ENCODE data around the gene ZSCAN30. TPM values are rescaled to one million over a fixed set of nuclear protein-coding genes. Genes with fewer than 3 reads are reported as not detected.

The ZSCAN30 gene
- total and polyA plus RNA-seq, 9 of the 15 experiments (the other 6 are each of a cell fraction or from before 2014, with no cell fraction given), result 4.6 to 13.6 (median 10.8) TPM

- TF ChIP-seq REST (IDR thresholded peaks at IDR 0.05; ENCODE audit: borderline replicate concordance) (peak; percentile 4; the same call in 1 of the 2 replicates), REST (CRISPR knock-in tag; IDR thresholded peaks at IDR 0.05; ENCODE audit: low read depth) (no peak), PHTF2 (CRISPR knock-in tag; IDR thresholded peaks at IDR 0.05) (no peak), USF2 (CRISPR knock-in tag; IDR thresholded peaks at IDR 0.05) (0 out of 2 replicates have a peak, but pooled peaks have one; percentile 37)
- TF ChIP-seq, protein P1, sequence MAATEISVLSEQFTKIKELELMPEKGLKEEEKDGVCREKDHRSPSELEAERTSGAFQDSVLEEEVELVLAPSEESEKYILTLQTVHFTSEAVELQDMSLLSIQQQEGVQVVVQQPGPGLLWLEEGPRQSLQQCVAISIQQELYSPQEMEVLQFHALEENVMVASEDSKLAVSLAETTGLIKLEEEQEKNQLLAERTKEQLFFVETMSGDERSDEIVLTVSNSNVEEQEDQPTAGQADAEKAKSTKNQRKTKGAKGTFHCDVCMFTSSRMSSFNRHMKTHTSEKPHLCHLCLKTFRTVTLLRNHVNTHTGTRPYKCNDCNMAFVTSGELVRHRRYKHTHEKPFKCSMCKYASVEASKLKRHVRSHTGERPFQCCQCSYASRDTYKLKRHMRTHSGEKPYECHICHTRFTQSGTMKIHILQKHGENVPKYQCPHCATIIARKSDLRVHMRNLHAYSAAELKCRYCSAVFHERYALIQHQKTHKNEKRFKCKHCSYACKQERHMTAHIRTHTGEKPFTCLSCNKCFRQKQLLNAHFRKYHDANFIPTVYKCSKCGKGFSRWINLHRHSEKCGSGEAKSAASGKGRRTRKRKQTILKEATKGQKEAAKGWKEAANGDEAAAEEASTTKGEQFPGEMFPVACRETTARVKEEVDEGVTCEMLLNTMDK (IDR thresholded peaks at IDR 0.05; ENCODE audit: borderline replicate concordance, insufficient read depth, low read depth, low read length, poor library complexity, severe bottlenecking), result no peak
- TF ChIP-seq, protein P2, sequence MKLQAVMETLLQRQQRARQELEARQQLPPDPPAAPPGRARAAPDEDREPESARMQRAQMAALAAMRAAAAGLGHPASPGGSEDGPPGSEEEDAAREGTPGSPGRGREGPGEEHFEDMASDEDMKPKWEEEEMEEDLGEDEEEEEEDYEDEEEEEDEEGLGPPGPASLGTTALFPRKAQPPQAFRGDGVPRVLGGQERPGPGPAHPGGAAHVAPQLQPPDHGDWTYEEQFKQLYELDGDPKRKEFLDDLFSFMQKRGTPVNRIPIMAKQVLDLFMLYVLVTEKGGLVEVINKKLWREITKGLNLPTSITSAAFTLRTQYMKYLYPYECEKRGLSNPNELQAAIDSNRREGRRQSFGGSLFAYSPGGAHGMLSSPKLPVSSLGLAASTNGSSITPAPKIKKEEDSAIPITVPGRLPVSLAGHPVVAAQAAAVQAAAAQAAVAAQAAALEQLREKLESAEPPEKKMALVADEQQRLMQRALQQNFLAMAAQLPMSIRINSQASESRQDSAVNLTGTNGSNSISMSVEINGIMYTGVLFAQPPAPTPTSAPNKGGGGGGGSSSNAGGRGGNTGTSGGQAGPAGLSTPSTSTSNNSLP (IDR thresholded peaks at IDR 0.05; ENCODE audit: borderline replicate concordance, low read depth, low read length), result no peak
These were observed 44.2 kb upstream of the ZSCAN30 start (continued) for GRCh38 chr18:35334212-35334611.

Data from K562 (cell line).